K562 (cell line): ENCODE results near the gene PITPNM1. TPM values are rescaled to one million over a fixed set of nuclear protein-coding genes. Genes with fewer than 3 reads are reported as not detected.

ENCODE experiments used
- ATAC-seq: fragments of 200-7000 bp; cut with Tn5 transposase; 3 replicates; pipeline ENCODE4 v1.9.1; 2020; ENCODE audit warnings: moderate library complexity
- BruUV-seq: library from RNA; stranded (reverse); fragments of 400-500 nt; replicated peaks from 2 replicates; lab custom pipeline; 2021; lab: Mats Ljungman, UMichigan
- CTCF ChIA-PET: fragments of 300-600 bp; formaldehyde crosslinking; extraction: SDS; loops from one replicate; lab custom pipeline; 2021; ENCODE audit warnings: low intra/inter-chr PET ratio; lab: Yijun Ruan, JAX
- POLR2A ChIA-PET: fragments of 300-600, 350-650 bp; sonication (Branson Sonifier 250); formaldehyde crosslinking; extraction: SDS; loops from one replicate; lab custom pipeline; 2021; ENCODE audit warnings: antibody characterized with exemption, inconsistent platforms; lab: Yijun Ruan, JAX
- DNase-seq, 4 experiments: peaks; one replicate each; pipeline versions ENCODE4 v3.0.0 to v3.0.0-alpha.2; 2011 to 2018; ENCODE audit warnings: low spot score in 3 of 4, mixed read lengths in 3 of 4; ENCODE audit errors: extremely low read depth in 1 of 4
- FAIRE-seq: peaks from 2 replicates; lab custom pipeline; 2011; peaks lifted over from hg19 to GRCh38; lab: Jason Lieb, UNC
- H2AFZ ChIP-seq: 2 replicates; pipeline ENCODE4 v1.6.0; 2011; ENCODE audit warnings: low read depth, low read length, control low read depth, inconsistent platforms
- H3K27ac ChIP-seq: fragments of 200-600 bp; 3 replicates; pipeline ENCODE4 v1.8.0; 2011; ENCODE audit warnings: low read depth, mild to moderate bottlenecking, control low read depth, inconsistent platforms, low read length, moderate library complexity, mixed read lengths; ENCODE audit errors: extremely low read depth
- H3K27me3 ChIP-seq, 2 experiments: fragments of 300-600 bp in 1 of 2; 2 replicates in 1 of 2; 3 replicates in 1 of 2; pipeline versions ENCODE4 v1.6.0 to v1.8.0; 2011; ENCODE audit warnings: inconsistent platforms in 2 of 2, low read length in 2 of 2, mild to moderate bottlenecking in 1 of 2, mixed read lengths in 1 of 2, moderate library complexity in 1 of 2; ENCODE audit not compliant: control insufficient read depth in 2 of 2, insufficient read depth in 2 of 2
- H3K36me3 ChIP-seq: fragments of 300-600 bp; 3 replicates; pipeline ENCODE4 v1.8.0; 2011; ENCODE audit warnings: mild to moderate bottlenecking, low read length, inconsistent platforms; ENCODE audit not compliant: control insufficient read depth, insufficient read depth
- H3K4me1 ChIP-seq, 2 experiments: fragments of 200-600 bp in 1 of 2; replicated peaks in 1 of 2; 2 replicates in 1 of 2; 3 replicates in 1 of 2; pipeline versions ENCODE4 v1.5.1 to v1.8.0; 2011; ENCODE audit warnings: inconsistent platforms in 2 of 2, low read length in 2 of 2, mild to moderate bottlenecking in 1 of 2, mixed read lengths in 1 of 2, moderate library complexity in 1 of 2; ENCODE audit not compliant: control insufficient read depth in 2 of 2, insufficient read depth in 2 of 2
- H3K4me2 ChIP-seq: 2 replicates; pipeline ENCODE4 v1.6.1; 2011; ENCODE audit warnings: low read length, control low read depth, inconsistent platforms, mixed read lengths; ENCODE audit not compliant: insufficient read depth
- H3K4me3 ChIP-seq: fragments of 200-600 bp; sonication (generic), shearing (Covaris generic); 2 replicates; pipeline ENCODE4 v1.5.1; 2016; ENCODE audit warnings: control low read depth, inconsistent platforms
- H3K79me2 ChIP-seq: fragments of 200-600 bp; 3 replicates; pipeline ENCODE4 v1.8.0; 2011; ENCODE audit warnings: low read length, inconsistent platforms; ENCODE audit not compliant: control insufficient read depth, insufficient read depth
- H3K9ac ChIP-seq, 2 experiments: 2 replicates each; pipeline versions ENCODE4 v1.6.0 to v1.6.1; 2011; ENCODE audit warnings: low read depth in 2 of 2, low read length in 2 of 2, control low read depth in 1 of 2, inconsistent platforms in 1 of 2, mild to moderate bottlenecking in 1 of 2, mixed read lengths in 1 of 2; ENCODE audit not compliant: insufficient read depth in 1 of 2
- H3K9me1 ChIP-seq: one replicate; pipeline ENCODE4 v1.6.0; 2011; ENCODE audit warnings: inconsistent platforms, mild to moderate bottlenecking, low read length, moderate library complexity; ENCODE audit not compliant: control insufficient read depth, insufficient read depth
- H3K9me3 ChIP-seq: replicated peaks from 2 replicates; pipeline ENCODE4 v1.5.1; 2011; ENCODE audit warnings: low read depth, low read length, inconsistent platforms; ENCODE audit not compliant: control insufficient read depth, insufficient read depth
- H4K20me1 ChIP-seq: replicated peaks from 2 replicates; pipeline ENCODE4 v1.6.1; 2011; ENCODE audit warnings: low read length, inconsistent platforms, mixed read lengths; ENCODE audit not compliant: control insufficient read depth, insufficient read depth
- BACH1 ChIP-seq: fragments of 200-800 bp; sonication (Bioruptor generic); IDR thresholded peaks from 2 replicates; pipeline ENCODE4 v1.6.1; 2016; ENCODE audit warnings: missing genetic modification characterization, missing compliant biosample characterization
- BHLHE40 ChIP-seq: IDR thresholded peaks from 2 replicates; pipeline ENCODE4 v1.6.1; 2011; ENCODE audit warnings: low read length, improper control_type of control experiment
- HMG20A ChIP-seq: fragments of 450-650 bp; formaldehyde crosslinking; conservative IDR thresholded peaks from 2 replicates; pipeline ENCODE4 v1.4.0; 2020; ENCODE audit warnings: mild to moderate bottlenecking, mixed read lengths
- LEF1 ChIP-seq: fragments of 450-650 bp; IDR thresholded peaks from 2 replicates; pipeline ENCODE4 v1.6.1; 2016; ENCODE audit warnings: mild to moderate bottlenecking
- MYNN ChIP-seq, 2 experiments: sonication (generic); formaldehyde crosslinking in 1 of 2; IDR thresholded peaks; 2 replicates each; pipeline versions ENCODE4 v1.5.0 to v1.6.1; 2016 to 2020; ENCODE audit warnings: antibody characterized with exemption in 1 of 2, missing genetic modification reagents in 1 of 2
- RB1 ChIP-seq: fragments of 450-650 bp; IDR thresholded peaks from 2 replicates; pipeline ENCODE4 v1.6.1; 2017; ENCODE audit warnings: low read depth, mild to moderate bottlenecking
- RUNX1 ChIP-seq: sonication (generic); IDR thresholded peaks from 2 replicates; pipeline ENCODE4 v1.6.1; 2016; ENCODE audit warnings: antibody characterized with exemption, low read depth
- SMAD4 ChIP-seq: fragments of 250-450 bp; sonication (Bioruptor Pico); conservative IDR thresholded peaks from 2 replicates; pipeline ENCODE4 v1.8.0; 2021; ENCODE audit warnings: inconsistent platforms, mild to moderate bottlenecking, moderate library complexity
- TGIF2 ChIP-seq: sonication (generic); formaldehyde crosslinking; IDR thresholded peaks from 2 replicates; pipeline ENCODE4 v1.8.1; 2022; ENCODE audit warnings: mild to moderate bottlenecking, missing genetic modification reagents, moderate library complexity
- WGBS: fragments of 100-300 bp; shearing (Covaris generic); methylation state at CpG from one replicate; pipeline ENCODE4 v1.1.6; 2016; ENCODE audit warnings: low coverage, mixed read lengths; ENCODE audit not compliant: insufficient coverage; ENCODE audit errors: missing lambda C conversion rate; 5-methylcytosine and 5-hydroxymethylcytosine counted together
- in situ Hi-C: fragments of 300-500 bp; cut with MboI; formaldehyde crosslinking; loops from 4 replicates; pipeline ENCODE4 v1.15.0; 2018; ENCODE audit warnings: inconsistent platforms, mixed read lengths
- intact Hi-C: fragments of 100-400 bp; cut with micrococcal nuclease; formaldehyde crosslinking; loops from 2 replicates; pipeline ENCODE4 v1.14.2; 2022
- polyA plus RNA-seq, 8 experiments: library from polyadenylated mRNA; depleted of rRNA in 4 of 8; stranded (reverse) in 5 of 8; unstranded in 3 of 8; fragments of >200 nt; fragmentation: Nextera tagmentation in 2 of 8; fragmentation: Illumina TruSeq in 1 of 8; extraction: Ambion mirVana in 2 of 8; extraction: Trizol in 1 of 8; gene quantifications; 2 replicates each; pipeline versions ENCODE4 v1.2.1 to v1.2.3, GENCODE V29; 2011 to 2014; ENCODE audit warnings: inconsistent platforms in 1 of 8, missing spikeins in 1 of 8
- total RNA-seq, 7 experiments: library from RNA; depleted of rRNA in 6 of 7; stranded (reverse); fragments of >200 nt in 6 of 7; fragmentation: Illumina TruSeq in 2 of 7; extraction: Trizol in 2 of 7; gene quantifications; 2 replicates each; pipeline versions ENCODE4 v1.2.1 to v1.2.3, GENCODE V29; 2011 to 2021; ENCODE audit warnings: low replicate concordance in 1 of 7
- TF ChIP-seq, protein P1 (sequence below): fragments of 250-450 bp; sonication (Bioruptor Pico); IDR thresholded peaks from 2 replicates; pipeline ENCODE4 v1.5.0; 2021
- TF ChIP-seq, protein P2 (sequence below), 2 experiments: fragments of 450-650 bp in 1 of 2; sonication (generic) in 1 of 2; formaldehyde crosslinking in 1 of 2; IDR thresholded peaks; 2 replicates each; pipeline versions ENCODE4 v1.7.1 to v1.9.0; 2016 to 2022; ENCODE audit warnings: inconsistent platforms in 1 of 2, mild to moderate bottlenecking in 1 of 2, missing genetic modification reagents in 1 of 2
- TF ChIP-seq, protein P3 (sequence below): sonication (generic); formaldehyde crosslinking; IDR thresholded peaks from 2 replicates; pipeline ENCODE4 v1.8.0; 2022; ENCODE audit warnings: mild to moderate bottlenecking, low read depth, missing genetic modification reagents

Gene PITPNM1
- total and polyA plus RNA-seq, 9 of the 15 experiments (the other 6 are each of a cell fraction or from before 2014, with no cell fraction given) = 0.11 to 53.7 (median 16.0) TPM

DNA sequence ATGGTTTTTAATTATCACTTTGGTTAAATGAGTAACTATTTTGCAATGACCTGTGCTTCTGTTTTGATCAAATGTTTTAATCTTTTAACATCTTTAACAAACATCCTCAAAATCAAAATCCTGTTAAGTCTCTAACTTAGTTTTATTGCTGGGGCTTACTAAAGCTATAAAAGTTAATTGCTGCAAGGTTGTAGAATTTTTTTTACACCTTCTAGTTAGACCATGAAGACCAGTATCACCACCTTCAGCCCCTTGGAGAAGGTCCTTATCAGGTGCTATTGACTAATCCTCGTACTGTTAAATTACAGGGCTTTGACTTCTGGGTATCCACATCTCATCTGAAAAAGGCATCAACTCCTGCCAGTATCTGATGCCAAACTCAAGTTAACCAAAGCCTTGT is 30.4 kb upstream of the PITPNM1 start:
- intact Hi-C loops = no loop called here
- ChIA-PET POLR2A (interaction anchor here (2.9 kb wide), 1 partner anchor 10 kb away, joined by 10 read pairs; no protein-coding TSS in a partner anchor), CTCF (no interaction called here)
- no TSS peak for BruUV-seq
- in situ Hi-C loops = loop anchor here (25.0 kb wide), 1 partner anchor 1152 kb away; the partner anchor contains the start of gene GAL
- no peak for DNase-seq
- Histone ChIP-seq H3K4me1 (peaks cover 0 to 8% of the 10 kb centered on the region in 2 experiments; a peak in 3 of 5 replicates), H3K4me2 (no peak overlapping the region), H3K27me3 (no peaks in the 10 kb centered on the region), H4K20me1 (no peaks in the 10 kb centered on the region), H3K9ac (no peak overlapping the region), H3K9me1 (no peaks in the 10 kb centered on the region), H3K36me3 (no peaks in the 10 kb centered on the region), H3K79me2 (no peaks in the 10 kb centered on the region), H3K9me3 (no peaks in the 10 kb centered on the region), H3K27ac (no peak overlapping the region), H3K4me3 (no peak overlapping the region), H2AFZ (no peak overlapping the region)
- no peak for ATAC-seq
- no peak for FAIRE-seq
- WGBS = 10% methylated on average over 1 of the region's 1 CpG
- TF ChIP-seq RB1 (no peak), BHLHE40 (no peak), LEF1 (no peak), RUNX1 (no peak), SMAD4 (CRISPR knock-in tag) (no peak), MYNN (IDR thresholded peaks at IDR 0.05) (no peak), MYNN (CRISPR knock-in tag; IDR thresholded peaks at IDR 0.05) (no peak), HMG20A (CRISPR knock-in tag) (no peak), BACH1 (tag) (no peak), TGIF2 (CRISPR knock-in tag) (no peak)
- TF ChIP-seq, protein P1, sequence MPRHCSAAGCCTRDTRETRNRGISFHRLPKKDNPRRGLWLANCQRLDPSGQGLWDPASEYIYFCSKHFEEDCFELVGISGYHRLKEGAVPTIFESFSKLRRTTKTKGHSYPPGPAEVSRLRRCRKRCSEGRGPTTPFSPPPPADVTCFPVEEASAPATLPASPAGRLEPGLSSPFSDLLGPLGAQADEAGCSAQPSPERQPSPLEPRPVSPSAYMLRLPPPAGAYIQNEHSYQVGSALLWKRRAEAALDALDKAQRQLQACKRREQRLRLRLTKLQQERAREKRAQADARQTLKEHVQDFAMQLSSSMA (CRISPR knock-in tag) = no peak
- TF ChIP-seq, protein P2, sequence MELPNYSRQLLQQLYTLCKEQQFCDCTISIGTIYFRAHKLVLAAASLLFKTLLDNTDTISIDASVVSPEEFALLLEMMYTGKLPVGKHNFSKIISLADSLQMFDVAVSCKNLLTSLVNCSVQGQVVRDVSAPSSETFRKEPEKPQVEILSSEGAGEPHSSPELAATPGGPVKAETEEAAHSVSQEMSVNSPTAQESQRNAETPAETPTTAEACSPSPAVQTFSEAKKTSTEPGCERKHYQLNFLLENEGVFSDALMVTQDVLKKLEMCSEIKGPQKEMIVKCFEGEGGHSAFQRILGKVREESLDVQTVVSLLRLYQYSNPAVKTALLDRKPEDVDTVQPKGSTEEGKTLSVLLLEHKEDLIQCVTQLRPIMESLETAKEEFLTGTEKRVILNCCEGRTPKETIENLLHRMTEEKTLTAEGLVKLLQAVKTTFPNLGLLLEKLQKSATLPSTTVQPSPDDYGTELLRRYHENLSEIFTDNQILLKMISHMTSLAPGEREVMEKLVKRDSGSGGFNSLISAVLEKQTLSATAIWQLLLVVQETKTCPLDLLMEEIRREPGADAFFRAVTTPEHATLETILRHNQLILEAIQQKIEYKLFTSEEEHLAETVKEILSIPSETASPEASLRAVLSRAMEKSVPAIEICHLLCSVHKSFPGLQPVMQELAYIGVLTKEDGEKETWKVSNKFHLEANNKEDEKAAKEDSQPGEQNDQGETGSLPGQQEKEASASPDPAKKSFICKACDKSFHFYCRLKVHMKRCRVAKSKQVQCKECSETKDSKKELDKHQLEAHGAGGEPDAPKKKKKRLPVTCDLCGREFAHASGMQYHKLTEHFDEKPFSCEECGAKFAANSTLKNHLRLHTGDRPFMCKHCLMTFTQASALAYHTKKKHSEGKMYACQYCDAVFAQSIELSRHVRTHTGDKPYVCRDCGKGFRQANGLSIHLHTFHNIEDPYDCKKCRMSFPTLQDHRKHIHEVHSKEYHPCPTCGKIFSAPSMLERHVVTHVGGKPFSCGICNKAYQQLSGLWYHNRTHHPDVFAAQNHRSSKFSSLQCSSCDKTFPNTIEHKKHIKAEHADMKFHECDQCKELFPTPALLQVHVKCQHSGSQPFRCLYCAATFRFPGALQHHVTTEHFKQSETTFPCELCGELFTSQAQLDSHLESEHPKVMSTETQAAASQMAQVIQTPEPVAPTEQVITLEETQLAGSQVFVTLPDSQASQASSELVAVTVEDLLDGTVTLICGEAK (IDR thresholded peaks at IDR 0.05) = no peak
- TF ChIP-seq, protein P2 (CRISPR knock-in tag; IDR thresholded peaks at IDR 0.05) = no peak
- TF ChIP-seq, protein P3, sequence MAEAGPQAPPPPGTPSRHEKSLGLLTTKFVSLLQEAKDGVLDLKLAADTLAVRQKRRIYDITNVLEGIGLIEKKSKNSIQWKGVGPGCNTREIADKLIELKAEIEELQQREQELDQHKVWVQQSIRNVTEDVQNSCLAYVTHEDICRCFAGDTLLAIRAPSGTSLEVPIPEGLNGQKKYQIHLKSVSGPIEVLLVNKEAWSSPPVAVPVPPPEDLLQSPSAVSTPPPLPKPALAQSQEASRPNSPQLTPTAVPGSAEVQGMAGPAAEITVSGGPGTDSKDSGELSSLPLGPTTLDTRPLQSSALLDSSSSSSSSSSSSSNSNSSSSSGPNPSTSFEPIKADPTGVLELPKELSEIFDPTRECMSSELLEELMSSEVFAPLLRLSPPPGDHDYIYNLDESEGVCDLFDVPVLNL (CRISPR knock-in tag) = no peak
